Neural progenitor cell (in vitro differentiated cells): Measurements from ENCODE around the gene NPR3. TPM values are rescaled to one million over a fixed set of nuclear protein-coding genes. Genes with fewer than 3 reads are reported as not detected.

Experiments
- DNase-seq: peaks from one replicate; pipeline ENCODE4 v3.0.0-alpha.2; 2016; ENCODE audit warnings: low spot score
- H2AFZ ChIP-seq: fragments of 200-600 bp; sonication (generic); replicated peaks from 2 replicates; pipeline ENCODE4 v1.6.1; 2016; ENCODE audit warnings: antibody characterized with exemption
- H3F3A ChIP-seq: fragments of 200-600 bp; sonication (generic); 2 replicates; pipeline ENCODE4 v1.6.1; 2016; ENCODE audit warnings: antibody characterized with exemption, low read depth
- H3K27ac ChIP-seq: fragments of 200-600 bp; sonication (generic); 2 replicates; pipeline ENCODE4 v1.5.1; 2016; ENCODE audit warnings: mild to moderate bottlenecking
- H3K27me3 ChIP-seq: fragments of 200-600 bp; sonication (generic); 2 replicates; pipeline ENCODE4 v1.6.1; 2016; ENCODE audit warnings: mild to moderate bottlenecking, moderate library complexity
- H3K36me3 ChIP-seq: fragments of 200-600 bp; sonication (generic); 2 replicates; pipeline ENCODE4 v1.5.1; 2016
- H3K4me1 ChIP-seq: fragments of 200-600 bp; sonication (generic); 2 replicates; pipeline ENCODE4 v1.6.1; 2016; ENCODE audit warnings: mixed run types
- H3K4me2 ChIP-seq: fragments of 200-600 bp; sonication (generic); 2 replicates; pipeline ENCODE4 v1.6.1; 2016
- H3K4me3 ChIP-seq: fragments of 200-600 bp; sonication (generic); 2 replicates; pipeline ENCODE4 v1.5.1; 2016
- H3K79me2 ChIP-seq: fragments of 200-600 bp; sonication (generic); 2 replicates; pipeline ENCODE4 v1.6.1; 2016; ENCODE audit warnings: low read depth
- H3K9ac ChIP-seq: fragments of 200-600 bp; sonication (generic); 2 replicates; pipeline ENCODE4 v1.6.1; 2016
- H3K9me3 ChIP-seq: fragments of 200-600 bp; sonication (generic); 2 replicates; pipeline ENCODE4 v1.5.1; 2016; ENCODE audit warnings: low read depth
- H4K20me1 ChIP-seq: fragments of 200-600 bp; sonication (generic); 2 replicates; pipeline ENCODE4 v1.6.1; 2016; ENCODE audit warnings: low read depth
- H3K27ac Mint-ChIP-seq: 3 replicates; pipeline ENCODE4 v1.8.0; 2021; ENCODE audit warnings: mixed read lengths
- H3K27me3 Mint-ChIP-seq: 2 replicates; pipeline ENCODE4 v1.8.0; 2022; ENCODE audit warnings: low read depth, mild to moderate bottlenecking, inconsistent platforms, moderate library complexity, mixed read lengths; ENCODE audit not compliant: insufficient read depth
- H3K36me3 Mint-ChIP-seq: 3 replicates; pipeline ENCODE4 v1.8.0; 2021; ENCODE audit warnings: mixed read lengths
- H3K4me1 Mint-ChIP-seq: 3 replicates; pipeline ENCODE4 v1.8.0; 2021; ENCODE audit warnings: mixed read lengths
- H3K4me3 Mint-ChIP-seq: 3 replicates; pipeline ENCODE4 v1.8.0; 2021; ENCODE audit warnings: mild to moderate bottlenecking, moderate library complexity, mixed read lengths
- H3K9me3 Mint-ChIP-seq: 3 replicates; pipeline ENCODE4 v1.8.0; 2020; ENCODE audit warnings: mixed read lengths
- EZH2 ChIP-seq: fragments of 200-600 bp; sonication (generic); IDR thresholded peaks from 2 replicates; pipeline ENCODE4 v1.6.1; 2017; ENCODE audit warnings: antibody characterized with exemption, mild to moderate bottlenecking, moderate library complexity
- EZH2phosphoT487 ChIP-seq: fragments of 200-600 bp; sonication (generic); IDR thresholded peaks from 2 replicates; pipeline ENCODE4 v1.6.1; 2017; ENCODE audit warnings: antibody characterized with exemption
- total RNA-seq: library from RNA; depleted of rRNA; stranded (reverse); fragments of >200 nt; gene quantifications from 2 replicates; pipeline ENCODE4 v1.2.3, GENCODE V29; 2015; ENCODE audit warnings: low replicate concordance
- TF ChIP-seq, protein P1 (sequence below): fragments of 200-600 bp; sonication (generic); IDR thresholded peaks from 2 replicates; pipeline ENCODE4 v1.5.1; 2017; ENCODE audit warnings: antibody characterized with exemption, mild to moderate bottlenecking

NPR3 gene, protein sequence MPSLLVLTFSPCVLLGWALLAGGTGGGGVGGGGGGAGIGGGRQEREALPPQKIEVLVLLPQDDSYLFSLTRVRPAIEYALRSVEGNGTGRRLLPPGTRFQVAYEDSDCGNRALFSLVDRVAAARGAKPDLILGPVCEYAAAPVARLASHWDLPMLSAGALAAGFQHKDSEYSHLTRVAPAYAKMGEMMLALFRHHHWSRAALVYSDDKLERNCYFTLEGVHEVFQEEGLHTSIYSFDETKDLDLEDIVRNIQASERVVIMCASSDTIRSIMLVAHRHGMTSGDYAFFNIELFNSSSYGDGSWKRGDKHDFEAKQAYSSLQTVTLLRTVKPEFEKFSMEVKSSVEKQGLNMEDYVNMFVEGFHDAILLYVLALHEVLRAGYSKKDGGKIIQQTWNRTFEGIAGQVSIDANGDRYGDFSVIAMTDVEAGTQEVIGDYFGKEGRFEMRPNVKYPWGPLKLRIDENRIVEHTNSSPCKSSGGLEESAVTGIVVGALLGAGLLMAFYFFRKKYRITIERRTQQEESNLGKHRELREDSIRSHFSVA
- 0.31 TPM in 1 of 2 replicates, not detected in the other for total RNA-seq

GRCh38 chr5:32710550-32711361 lies at the start of gene NPR3:
Gene NPR3 (plus strand): TSS chr5:32711321. CDS start chr5:32711777, 456 bp downstream.
- Histone ChIP-seq H2AFZ (peak within 1 kb of the TSS; percentile 94), H3K79me2 (no peaks in the 10 kb centered on the region), H3K4me3 (peak within 1 kb of the TSS; percentile 53), H3K36me3 (no peaks in the 10 kb centered on the region), H4K20me1 (peaks cover 13% of the 10 kb centered on the region), H3K9ac (no peak within 1 kb of the TSS), H3K4me2 (peak within 1 kb of the TSS; percentile 93), H3K9me3 (no peaks in the 10 kb centered on the region), H3K27ac (no peak within 1 kb of the TSS), H3K4me1 (peaks cover 43% of the 10 kb centered on the region), H3K27me3 (peaks cover 84% of the 10 kb centered on the region), H3F3A (peaks cover 9% of the 10 kb centered on the region)
- Mint-ChIP-seq H3K4me1 (peaks cover 14% of the 10 kb centered on the region), H3K36me3 (no peaks in the 10 kb centered on the region), H3K27me3 (peaks cover 61% of the 10 kb centered on the region), H3K9me3 (no peaks in the 10 kb centered on the region), H3K4me3 (peak within 1 kb of the TSS; percentile 78), H3K27ac (no peak within 1 kb of the TSS)
- peak; percentile 59 for DNase-seq
- TF ChIP-seq EZH2phosphoT487 (peak; percentile 25), EZH2 (peak; percentile 65)
- TF ChIP-seq, protein P1, sequence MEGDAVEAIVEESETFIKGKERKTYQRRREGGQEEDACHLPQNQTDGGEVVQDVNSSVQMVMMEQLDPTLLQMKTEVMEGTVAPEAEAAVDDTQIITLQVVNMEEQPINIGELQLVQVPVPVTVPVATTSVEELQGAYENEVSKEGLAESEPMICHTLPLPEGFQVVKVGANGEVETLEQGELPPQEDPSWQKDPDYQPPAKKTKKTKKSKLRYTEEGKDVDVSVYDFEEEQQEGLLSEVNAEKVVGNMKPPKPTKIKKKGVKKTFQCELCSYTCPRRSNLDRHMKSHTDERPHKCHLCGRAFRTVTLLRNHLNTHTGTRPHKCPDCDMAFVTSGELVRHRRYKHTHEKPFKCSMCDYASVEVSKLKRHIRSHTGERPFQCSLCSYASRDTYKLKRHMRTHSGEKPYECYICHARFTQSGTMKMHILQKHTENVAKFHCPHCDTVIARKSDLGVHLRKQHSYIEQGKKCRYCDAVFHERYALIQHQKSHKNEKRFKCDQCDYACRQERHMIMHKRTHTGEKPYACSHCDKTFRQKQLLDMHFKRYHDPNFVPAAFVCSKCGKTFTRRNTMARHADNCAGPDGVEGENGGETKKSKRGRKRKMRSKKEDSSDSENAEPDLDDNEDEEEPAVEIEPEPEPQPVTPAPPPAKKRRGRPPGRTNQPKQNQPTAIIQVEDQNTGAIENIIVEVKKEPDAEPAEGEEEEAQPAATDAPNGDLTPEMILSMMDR = no peak

DNA sequence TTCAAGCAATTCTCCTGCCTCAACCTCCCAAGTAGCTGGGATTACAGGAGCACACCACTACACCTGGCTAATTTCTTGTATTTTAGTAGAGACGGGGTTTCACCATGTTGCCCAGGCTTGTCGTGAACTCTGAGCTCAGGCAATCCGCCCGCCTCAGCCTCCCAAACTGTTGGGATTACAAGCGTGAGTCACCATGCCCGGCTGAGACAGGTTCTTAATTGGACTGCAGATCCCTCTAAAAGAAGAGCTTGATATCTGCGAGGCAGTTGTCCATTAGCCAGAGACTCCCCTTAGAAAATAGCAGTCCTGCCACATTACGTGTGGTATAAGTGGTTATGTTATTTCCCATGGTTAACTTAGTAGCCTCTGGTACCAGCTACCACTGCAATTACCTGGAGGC lies 46.6 kb upstream of the NPR3 start:
- Histone ChIP-seq H3K4me2 (no peak overlapping the region), H3K79me2 (no peaks in the 10 kb centered on the region), H4K20me1 (no peaks in the 10 kb centered on the region), H3F3A (no peaks in the 10 kb centered on the region), H3K4me1 (no peaks in the 10 kb centered on the region), H3K27ac (no peak overlapping the region), H3K4me3 (no peak overlapping the region), H3K36me3 (no peaks in the 10 kb centered on the region), H3K27me3 (no peaks in the 10 kb centered on the region), H3K9ac (no peak overlapping the region), H3K9me3 (no peaks in the 10 kb centered on the region), H2AFZ (no peak overlapping the region)
- no peak for TF ChIP-seq EZH2phosphoT487
- TF ChIP-seq, protein P1 = no peak
- no peak for TF ChIP-seq EZH2
- no peak overlapping the region for H3K27ac Mint-ChIP-seq
- H3K27me3 Mint-ChIP-seq = no peaks in the 10 kb centered on the region
- DNase-seq = no peak
- peaks cover 19% of the 10 kb centered on the region for H3K9me3 Mint-ChIP-seq
- H3K4me1 Mint-ChIP-seq = no peaks in the 10 kb centered on the region
- H3K4me3 Mint-ChIP-seq = no peak overlapping the region
- no peaks in the 10 kb centered on the region for H3K36me3 Mint-ChIP-seq

- no peak overlapping the region for H3K27ac Mint-ChIP-seq
- H3K27me3 Mint-ChIP-seq = peaks cover 5% of the 10 kb centered on the region
- no peaks in the 10 kb centered on the region for H4K20me1 ChIP-seq
- no peaks in the 10 kb centered on the region for H3K9me3 ChIP-seq
- DNase-seq = no peak
- no peak overlapping the region for H3K4me3 Mint-ChIP-seq
- TF ChIP-seq EZH2 = no peak
- no peak for TF ChIP-seq EZH2phosphoT487
- TF ChIP-seq, protein P1 = no peak
- no peaks in the 10 kb centered on the region for H3F3A ChIP-seq
- no peaks in the 10 kb centered on the region for H3K79me2 ChIP-seq
- H2AFZ ChIP-seq = no peak overlapping the region
- no peak overlapping the region for H3K4me2 ChIP-seq
- no peaks in the 10 kb centered on the region for H3K36me3 ChIP-seq
- H3K36me3 Mint-ChIP-seq = no peaks in the 10 kb centered on the region
- no peak overlapping the region for H3K4me3 ChIP-seq
- no peak overlapping the region for H3K9ac ChIP-seq
- no peaks in the 10 kb centered on the region for H3K4me1 ChIP-seq
- H3K4me1 Mint-ChIP-seq = no peaks in the 10 kb centered on the region
- H3K9me3 Mint-ChIP-seq = peaks cover 23% of the 10 kb centered on the region
- no peaks in the 10 kb centered on the region for H3K27me3 ChIP-seq
- H3K27ac ChIP-seq = no peak overlapping the region
These were observed 42.6 kb upstream of the NPR3 start for GRCh38 chr5:32668552-32668951.
